GM19397 (cell line): ENCODE results near the gene CREM.

Source experiments
- ATAC-seq: cut with Tn5 transposase; IDR thresholded peaks from one replicate; pipeline ENCODE4 v1.9.1; 2021; ENCODE audit warnings: mild to moderate bottlenecking, moderate library complexity; ENCODE audit not compliant: unreplicated experiment

The CREM gene

GRCh38 chr10:35217455-35217854 is 90.8 kb downstream of the CREM start:
- ATAC-seq: no peak

GRCh38 chr10:35218339-35218955 is 91.8 kb downstream of the CREM start:
- ATAC-seq: peak; percentile 59

- no peak for ATAC-seq
Measured at GRCh38 chr10:35219292-35219691, 92.6 kb downstream of the CREM start.

- ATAC-seq: no peak
Measured at GRCh38 chr10:35219891-35220890, 93.5 kb downstream of the CREM start.

GRCh38 chr10:35223016-35223415 is 96.4 kb downstream of the CREM start:
- no peak for ATAC-seq

GRCh38 chr10:35224045-35224740 is 97.5 kb downstream of the CREM start:
- no peak for ATAC-seq

GRCh38 chr10:35225204-35225603 is 98.6 kb downstream of the CREM start:
- ATAC-seq: no peak

GRCh38 chr10:35226507-35226906 is 99.9 kb downstream of the CREM start:
- no peak for ATAC-seq

GRCh38 chr10:35228058-35228457 is 101.4 kb downstream of the CREM start:
- no peak for ATAC-seq

GRCh38 chr10:35231646-35232045 is 105.0 kb downstream of the CREM start:
- ATAC-seq: no peak

- ATAC-seq: no peak
Measured at GRCh38 chr10:35232527-35232926, 105.9 kb downstream of the CREM start.

GRCh38 chr10:35234073-35234472 is 107.4 kb downstream of the CREM start:
- ATAC-seq: no peak

- ATAC-seq: no peak
Measured at GRCh38 chr10:35236739-35237138, 110.1 kb downstream of the CREM start.

GRCh38 chr10:35237766-35238512 is 111.3 kb downstream of the CREM start:
- no peak for ATAC-seq

GRCh38 chr10:35244549-35244948 is 117.9 kb downstream of the CREM start:
- no peak for ATAC-seq

- ATAC-seq: no peak
Measured at GRCh38 chr10:35246770-35247343, 120.2 kb downstream of the CREM start.

GRCh38 chr10:35251373-35252100 is 124.9 kb downstream of the CREM start:
- ATAC-seq: no peak

GRCh38 chr10:35257057-35257983 is 130.7 kb downstream of the CREM start:
- no peak for ATAC-seq
